SHP77 treated with DMSO at 0.1 percent for 48 hours (cell line): ENCODE measurements around the gene SINHCAF.
A peak's percentile ranks its signal among the peaks of the same experiment; 100 is the strongest.

ENCODE experiments used
- DNase-seq: peaks from one replicate; lab custom pipeline; 2025; lab: John Stamatoyannopoulos, UW

The SINHCAF gene

GRCh38 chr12:31331242-31331641 is 5.3 kb upstream of the SINHCAF start:
- DNase-seq: no peak

- peak; percentile 58 for DNase-seq
Measured at GRCh38 chr12:31326736-31327659, 1.0 kb upstream of the SINHCAF start.

- DNase-seq: no peak
Measured at GRCh38 chr12:31325524-31325875, 450 bp downstream of the SINHCAF start.

GRCh38 chr12:31324845-31325523 is 966 bp downstream of the SINHCAF start:
- DNase-seq: peak; percentile 64

- peak; percentile 54 for DNase-seq
Measured at GRCh38 chr12:31324116-31324844, 1.7 kb downstream of the SINHCAF start.

- DNase-seq: peak; percentile 51
Measured at GRCh38 chr12:31323391-31324115, 2.4 kb downstream of the SINHCAF start.

GRCh38 chr12:31322801-31323207 is 3.1 kb downstream of the SINHCAF start:
- no peak for DNase-seq

- DNase-seq: no peak
Measured at GRCh38 chr12:31321897-31322228, 4.1 kb downstream of the SINHCAF start.

GRCh38 chr12:31321186-31321896 is 4.6 kb downstream of the SINHCAF start:
- no peak for DNase-seq

- no peak for DNase-seq
Measured at GRCh38 chr12:31318657-31319269, 7.2 kb downstream of the SINHCAF start.

- DNase-seq: no peak
Measured at GRCh38 chr12:31317471-31318395, 8.2 kb downstream of the SINHCAF start.

- DNase-seq: no peak
Measured at GRCh38 chr12:31316891-31317290, 9.1 kb downstream of the SINHCAF start.

- no peak for DNase-seq
Measured at GRCh38 chr12:31315784-31316465, 10.0 kb downstream of the SINHCAF start.

- DNase-seq: no peak
Measured at GRCh38 chr12:31315044-31315715, 10.8 kb downstream of the SINHCAF start.

- no peak for DNase-seq
Measured at GRCh38 chr12:31312431-31312830, 13.5 kb downstream of the SINHCAF start.

- DNase-seq: no peak
Measured at GRCh38 chr12:31311634-31312258, 14.2 kb downstream of the SINHCAF start.

- no peak for DNase-seq
Measured at GRCh38 chr12:31310488-31310887, 15.5 kb downstream of the SINHCAF start.

GRCh38 chr12:31309279-31309678 is 16.7 kb downstream of the SINHCAF start:
- DNase-seq: no peak
